ENCODE results near the gene BAZ2A.
"Not testable (repeated sequence)": the region's sequence is repeated elsewhere in the genome, so short reads cannot be mapped to it uniquely, and the experiment has no call there.

Gene BAZ2A

DNA sequence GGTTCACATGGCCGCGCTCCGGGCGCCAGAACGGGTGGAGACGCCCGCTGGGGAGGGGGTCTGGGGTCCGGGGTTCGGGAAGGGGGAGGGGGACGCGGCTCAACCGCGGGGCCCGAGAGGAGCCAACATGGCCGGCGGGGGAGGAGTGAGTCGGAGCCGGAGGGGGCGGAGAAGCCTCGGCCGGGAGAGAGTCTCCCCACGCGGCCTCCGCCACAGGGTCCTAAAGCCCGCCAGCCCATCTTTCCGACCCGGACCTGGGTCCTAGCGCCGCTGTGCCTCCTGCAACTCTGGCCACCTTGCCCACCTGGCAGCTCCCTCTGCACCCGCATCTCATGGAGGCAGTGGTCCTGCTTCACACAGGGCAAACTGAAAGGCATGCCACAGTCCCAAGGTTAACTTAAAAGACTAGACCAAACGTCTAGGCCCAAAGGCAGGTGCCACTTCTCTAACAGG lies at the start of gene BAZ2A:
TSS of gene BAZ2A (minus strand) at position 147 of the 453 bp plus-strand sequence. CDS start 12,796 bp downstream, outside the sequence.
- DNase-seq, result peak; percentile 91

DNA sequence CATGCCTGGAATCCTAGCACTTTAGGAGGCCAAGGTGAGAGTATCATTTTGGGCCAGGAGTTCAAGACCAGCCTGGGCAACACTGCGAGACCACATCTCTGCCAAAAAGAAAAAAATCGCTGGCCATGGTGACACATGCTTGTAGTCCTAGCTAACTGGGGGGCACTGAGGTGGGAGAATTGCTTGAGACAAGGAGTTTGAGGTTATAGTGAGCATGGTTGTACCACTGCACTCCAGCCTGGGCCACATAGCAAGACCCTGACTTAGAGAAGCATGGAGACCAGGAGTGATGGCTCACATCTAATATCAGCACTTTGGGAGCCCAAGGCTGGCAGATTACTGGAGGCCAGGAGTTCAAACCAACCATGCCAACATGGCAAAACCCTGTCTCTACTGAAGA lies 48.7 kb upstream of the BAZ2A start:
- peak; percentile 44 for DNase-seq

DNA sequence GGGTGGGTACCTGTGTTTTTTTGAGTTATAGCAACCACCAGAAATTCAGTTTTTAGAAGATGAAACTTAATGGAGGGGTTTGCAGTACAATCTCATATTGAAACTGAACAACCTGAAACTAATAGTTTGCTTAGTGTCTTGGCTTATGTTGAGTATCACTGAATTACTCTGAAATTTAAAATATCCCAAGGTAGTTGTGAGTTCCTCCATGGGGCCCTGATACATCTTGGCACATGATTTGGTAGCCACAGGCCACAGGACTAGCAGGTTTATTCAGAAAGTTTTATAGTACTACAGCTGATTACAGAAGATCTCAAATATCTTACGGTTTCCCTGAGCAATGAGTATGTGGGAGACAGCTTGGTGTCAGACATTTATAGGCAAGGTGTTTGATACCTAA lies 47.6 kb upstream of the BAZ2A start:
- peak; percentile 50 for DNase-seq

DNA sequence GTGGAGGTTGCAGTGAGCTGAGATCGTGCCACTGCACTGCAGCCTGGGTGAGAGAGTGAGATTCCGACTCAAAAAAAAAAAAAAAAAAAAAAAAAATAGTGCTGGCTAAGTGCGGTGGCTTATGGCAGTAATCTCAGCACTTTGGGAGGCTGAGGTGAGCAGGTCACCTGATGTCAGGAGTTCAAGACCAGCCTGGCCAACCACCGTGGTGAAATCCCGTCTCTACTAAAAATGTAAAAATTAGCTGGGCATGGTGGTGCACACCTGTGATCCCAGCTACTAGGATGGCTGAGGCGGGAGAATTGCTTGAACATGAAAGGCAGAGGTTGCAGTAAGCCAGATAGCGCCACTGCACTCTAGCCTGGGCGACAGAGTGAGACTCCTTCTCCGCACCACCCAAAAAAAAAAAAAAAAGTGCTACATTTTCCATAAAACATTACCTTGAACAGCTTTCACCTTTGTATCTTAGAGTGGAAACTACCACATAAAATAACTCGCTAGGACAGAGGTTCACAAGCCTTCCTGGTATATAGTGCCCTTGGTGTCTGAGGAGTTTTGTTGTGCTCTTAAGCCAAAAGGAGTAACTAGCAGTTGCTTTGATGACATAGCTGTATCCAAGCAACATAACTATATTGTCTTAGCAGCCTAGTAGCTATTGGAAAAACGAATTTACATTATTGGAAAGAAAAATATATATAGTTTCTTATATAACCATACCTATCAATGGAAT lies 46.9 kb upstream of the BAZ2A start:
- DNase-seq, result no peak

DNA sequence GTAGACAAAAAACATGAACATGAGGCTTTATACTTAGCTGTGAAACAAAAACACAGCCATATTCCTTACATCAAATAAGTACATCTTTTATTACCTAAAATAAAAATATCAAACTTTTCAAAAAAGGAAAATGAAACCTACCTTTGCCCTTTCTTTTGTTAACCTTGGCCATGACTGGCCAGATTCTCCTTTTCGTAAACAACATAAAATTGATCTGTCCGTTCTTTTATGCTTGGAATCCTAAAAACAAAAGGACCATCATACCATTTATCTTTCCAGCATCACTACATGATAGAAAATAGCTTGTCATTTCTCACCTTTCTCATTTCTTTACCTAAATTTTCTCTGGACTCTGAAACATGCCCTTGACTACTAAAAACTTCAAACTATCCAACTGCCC lies 41.5 kb upstream of the BAZ2A start:
- no peak for DNase-seq

DNA sequence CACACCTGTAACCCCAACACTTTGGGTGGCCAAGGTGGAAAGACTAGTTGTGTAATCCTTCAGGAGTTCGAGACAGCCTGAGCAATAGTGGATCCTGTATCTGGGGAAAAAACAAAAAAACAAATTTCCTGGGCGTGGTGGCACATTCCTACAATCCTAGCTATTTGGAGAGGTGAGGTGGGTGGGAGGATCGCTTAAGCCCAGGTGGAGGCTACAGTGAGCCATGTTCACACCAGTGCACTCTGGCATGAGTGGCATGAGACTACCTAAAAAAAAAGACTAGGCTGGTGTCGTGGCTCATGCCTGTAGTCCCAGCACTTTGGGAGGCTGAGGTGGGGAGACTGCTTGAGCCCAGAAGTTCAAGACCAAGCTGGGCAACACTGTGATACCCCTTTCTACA lies 40.7 kb upstream of the BAZ2A start:
- no peak for DNase-seq

DNA sequence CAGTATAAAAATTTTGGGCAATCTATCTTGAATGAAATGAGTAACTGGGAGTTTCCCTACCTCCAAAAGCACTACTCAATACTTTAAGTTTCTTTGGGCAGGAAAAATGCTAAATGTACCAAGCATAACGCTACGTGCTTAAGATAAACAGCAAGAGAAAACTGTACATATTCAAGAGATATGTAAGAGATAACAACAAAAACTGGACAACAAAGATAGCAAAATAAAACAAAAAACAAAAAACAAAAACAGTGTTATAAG lies 38.0 kb upstream of the BAZ2A start:
- DNase-seq, result no peak

DNA sequence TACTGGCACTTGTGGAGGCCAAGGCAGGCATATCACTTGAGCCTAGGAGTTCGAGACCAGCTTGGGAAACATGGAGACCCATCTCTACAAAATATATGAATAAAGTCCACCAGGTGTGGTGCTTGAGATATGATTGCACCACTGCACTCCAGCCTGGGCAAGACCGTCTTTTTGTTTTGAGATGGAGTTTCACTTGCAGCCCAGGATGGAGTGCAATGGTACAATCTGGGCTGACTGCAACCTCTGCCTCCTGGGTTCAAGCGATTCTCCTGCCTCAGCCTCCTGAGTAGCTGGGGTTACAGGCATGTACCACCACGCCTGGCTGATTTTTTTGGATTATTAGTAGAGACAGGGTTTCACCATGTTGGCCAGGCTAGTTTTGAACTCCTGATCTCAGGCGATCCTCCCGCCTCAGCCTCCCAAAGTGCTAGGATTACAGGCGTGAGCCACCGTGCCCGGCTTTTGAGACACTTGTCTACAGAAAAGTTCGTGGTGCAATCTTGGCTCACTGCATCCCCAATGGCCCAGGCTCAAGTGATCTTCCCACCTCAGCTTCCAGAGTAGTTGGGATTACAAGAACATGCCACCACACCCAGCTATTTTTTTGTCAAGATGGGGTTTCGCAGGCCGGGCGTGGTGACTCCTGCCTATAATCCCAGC lies 32.0 kb upstream of the BAZ2A start:
- DNase-seq, result no peak

DNA sequence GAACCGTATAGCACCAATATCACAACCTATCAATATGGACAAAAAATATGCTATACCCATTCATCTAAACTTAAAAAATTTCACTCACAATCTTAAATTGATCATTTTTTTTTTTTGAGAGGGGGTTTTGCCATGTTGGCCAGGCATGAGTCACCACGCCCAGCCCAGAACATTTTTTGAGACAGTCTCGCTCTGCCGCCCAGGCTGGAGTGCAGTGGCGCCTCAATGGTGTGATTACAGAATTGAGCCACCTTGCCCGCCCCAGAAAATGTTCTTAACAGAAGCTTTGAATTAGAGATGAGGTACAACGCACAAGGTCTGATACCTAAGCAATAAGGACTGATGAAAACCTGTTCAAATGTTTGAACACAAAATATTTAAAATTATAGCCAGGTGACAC lies 31.4 kb upstream of the BAZ2A start:
- DNase-seq, result no peak

DNA sequence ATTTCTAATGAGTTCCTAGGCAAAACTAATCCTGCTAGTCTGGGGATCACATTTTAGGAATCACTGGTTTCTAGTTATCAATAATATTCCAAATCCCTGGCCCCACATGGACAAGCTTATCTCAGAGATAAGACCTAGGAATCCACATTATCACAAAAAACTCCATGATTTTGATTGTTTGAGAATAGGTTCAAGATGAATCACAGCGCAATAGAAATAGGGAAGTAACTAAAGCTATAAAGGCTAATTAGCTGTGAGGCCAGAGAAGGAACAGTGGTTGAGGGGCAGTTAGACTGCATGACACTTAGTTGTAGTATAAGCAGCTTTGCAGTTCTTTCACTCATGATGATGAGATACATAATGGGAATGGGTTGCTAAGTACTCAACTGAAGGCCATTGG lies 28.8 kb upstream of the BAZ2A start:
- no peak for DNase-seq

DNA sequence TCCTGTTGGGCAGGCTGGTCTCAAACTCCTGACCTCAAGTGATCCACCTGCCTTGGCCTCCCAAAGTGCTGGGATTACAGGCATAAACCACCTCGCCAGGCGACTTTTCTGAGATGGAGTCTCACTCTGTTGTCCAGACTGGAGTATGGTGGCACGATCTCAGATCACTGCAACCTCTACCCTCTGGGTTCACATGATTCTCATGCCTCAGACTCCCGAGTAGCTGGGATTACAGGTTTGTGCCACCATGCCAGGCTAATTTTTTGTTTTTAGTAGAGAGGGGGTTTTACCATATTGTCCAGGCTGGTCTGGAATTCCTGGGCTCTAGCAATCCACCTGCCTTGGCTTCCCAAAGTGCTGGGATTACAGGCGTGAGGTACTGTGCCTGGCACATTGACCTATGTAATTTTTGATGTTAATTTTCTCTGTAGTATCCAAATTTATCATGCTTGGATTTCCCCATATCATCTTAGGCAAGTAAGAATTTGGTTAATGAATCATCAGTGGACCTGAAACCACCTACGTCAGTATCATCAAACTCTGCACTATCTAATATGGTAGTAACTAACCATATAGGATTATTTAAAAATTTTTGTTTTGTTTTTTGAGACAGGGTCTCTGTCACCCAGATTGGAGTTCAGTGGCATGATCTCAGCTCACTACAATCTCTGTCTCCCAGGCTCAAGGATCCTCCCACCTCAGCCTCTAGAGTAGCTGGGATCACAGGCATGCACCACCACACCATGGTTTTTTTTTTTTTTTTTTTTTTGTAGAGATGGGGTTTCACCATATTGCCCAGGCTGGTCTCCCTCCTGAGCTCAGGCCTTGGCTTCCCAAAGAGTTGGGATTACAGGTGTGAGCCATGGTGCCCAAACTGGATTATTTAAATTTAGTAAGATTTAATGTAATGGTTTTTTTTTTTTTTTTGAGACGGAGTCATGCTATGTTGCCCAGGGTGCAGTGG lies 27.6 kb upstream of the BAZ2A start:
- no peak for DNase-seq

DNA sequence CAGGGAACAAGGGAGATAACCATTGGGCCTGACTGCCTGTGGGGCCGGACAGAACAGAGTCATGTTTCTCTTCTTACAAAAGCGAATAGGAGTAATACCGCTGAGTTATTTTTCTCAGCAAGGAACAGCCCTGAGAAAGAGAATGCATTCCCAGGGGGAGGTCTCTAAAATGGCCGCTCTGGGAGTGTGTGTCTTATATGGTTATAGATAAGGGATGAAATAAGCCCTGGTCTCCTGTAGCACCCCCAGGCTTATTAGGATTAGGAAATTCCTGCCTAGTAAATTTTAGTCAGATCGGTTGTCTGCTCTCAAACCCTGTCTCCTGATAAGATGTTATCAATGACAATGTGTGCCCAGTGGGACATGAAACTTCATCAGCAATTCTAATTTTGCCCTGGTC lies 23.7 kb upstream of the BAZ2A start:
- not testable (repeated sequence) for DNase-seq

DNA sequence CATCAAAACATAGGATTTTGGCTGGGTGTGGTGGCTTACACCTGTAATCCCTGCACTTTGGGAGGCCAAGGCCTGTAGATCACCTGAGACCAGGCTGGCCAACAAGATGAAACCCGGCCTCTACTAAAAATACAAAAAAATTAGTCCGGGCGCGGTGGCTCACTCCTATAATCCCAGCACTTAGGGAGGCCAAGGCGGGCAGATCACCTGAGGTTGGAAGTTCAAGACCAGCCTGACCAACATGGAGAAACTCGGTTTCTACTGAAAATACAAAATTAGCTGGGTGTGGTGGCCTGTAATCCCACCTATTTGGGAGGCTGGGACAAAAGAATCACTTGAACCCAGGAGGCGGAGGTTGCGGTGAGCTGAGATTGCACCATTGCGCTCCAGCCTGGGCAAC lies 17.9 kb upstream of the BAZ2A start:
- DNase-seq, result not testable (repeated sequence)

DNA sequence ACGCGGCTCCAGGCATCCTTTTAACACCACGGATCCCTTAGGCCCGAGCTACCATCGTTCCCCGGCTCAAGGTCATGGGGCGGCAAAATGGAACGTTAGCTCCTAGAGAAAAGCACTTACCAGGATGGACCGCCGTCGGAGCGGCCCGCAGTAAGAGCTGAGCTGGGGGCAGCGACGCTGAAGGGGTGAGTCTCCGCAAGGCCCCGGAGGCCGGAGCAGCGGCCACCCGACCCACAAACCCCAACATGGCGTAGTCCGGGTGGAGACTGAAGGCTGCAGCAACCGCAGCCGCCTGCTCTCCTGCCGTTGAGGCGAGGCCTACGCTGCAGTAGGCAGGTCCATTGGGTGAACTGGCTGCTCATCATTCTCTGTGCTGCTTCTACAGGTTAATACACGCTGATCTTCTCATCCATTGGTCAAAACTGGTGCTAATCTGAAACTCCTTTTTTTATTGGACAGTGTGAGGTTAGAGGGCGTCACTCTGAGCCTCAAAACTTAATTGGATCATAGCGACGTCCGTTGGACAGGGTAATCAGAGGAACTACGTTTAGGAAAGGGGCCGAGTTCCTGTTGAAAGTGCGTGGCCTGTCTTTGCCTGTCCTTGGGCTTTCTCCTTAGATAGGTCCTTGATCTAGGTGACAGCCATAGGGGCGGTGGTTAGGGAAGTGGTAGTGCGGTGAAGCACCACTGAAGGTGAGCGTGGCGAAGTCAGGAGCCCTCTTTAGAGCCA lies 15.8 kb upstream of the BAZ2A start, which contains the start of gene ATP5F1B:
TSS of gene ATP5F1B (minus strand) at position 268 of the 730 bp plus-strand sequence. CDS start at position 247, 21 bp downstream.
- peak; percentile 90 for DNase-seq

DNA sequence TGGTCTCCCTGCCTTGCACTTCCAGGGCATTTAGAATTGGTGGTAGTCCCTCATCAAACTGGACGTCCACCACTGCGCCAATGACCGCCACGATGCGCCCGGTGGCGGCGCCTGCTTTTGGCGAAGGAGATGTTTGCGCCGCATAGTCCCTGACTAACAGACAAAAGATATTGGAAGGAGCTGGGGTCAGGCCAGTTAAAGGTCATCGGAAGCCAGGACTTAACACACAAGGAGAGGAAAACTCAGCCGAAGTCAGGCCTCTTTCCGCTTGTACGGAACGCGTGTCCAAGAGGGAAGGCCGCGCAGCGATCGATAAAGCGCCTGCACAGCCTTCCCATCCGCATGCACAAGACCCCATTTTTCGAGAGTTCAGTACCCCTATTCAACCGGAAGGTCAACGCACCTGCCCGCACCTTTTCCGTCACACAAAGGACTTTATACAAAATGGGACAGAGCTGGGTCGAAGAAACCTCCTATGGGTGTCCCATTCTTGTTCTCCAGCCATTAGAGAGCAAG lies 15.1 kb upstream of the BAZ2A start:
- no peak for DNase-seq

DNA sequence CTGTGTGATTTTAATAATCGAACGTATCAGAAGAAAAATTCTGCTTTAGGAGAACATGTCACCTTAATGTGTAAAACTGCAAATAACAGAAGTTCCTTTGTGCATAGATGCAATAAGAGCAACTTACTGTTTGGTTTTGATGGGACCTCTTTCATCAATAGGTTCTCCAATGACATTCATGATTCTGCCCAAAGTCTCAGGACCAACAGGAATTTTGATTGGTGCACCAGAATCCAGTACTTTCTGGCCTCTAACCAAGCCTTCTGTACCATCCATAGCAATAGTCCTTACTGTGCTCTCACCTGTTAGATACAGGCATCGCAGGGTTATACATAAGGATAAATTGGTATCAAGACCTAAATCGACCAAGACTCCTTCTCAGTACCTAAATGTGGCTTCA lies 14.5 kb upstream of the BAZ2A start:
- no peak for DNase-seq

DNA sequence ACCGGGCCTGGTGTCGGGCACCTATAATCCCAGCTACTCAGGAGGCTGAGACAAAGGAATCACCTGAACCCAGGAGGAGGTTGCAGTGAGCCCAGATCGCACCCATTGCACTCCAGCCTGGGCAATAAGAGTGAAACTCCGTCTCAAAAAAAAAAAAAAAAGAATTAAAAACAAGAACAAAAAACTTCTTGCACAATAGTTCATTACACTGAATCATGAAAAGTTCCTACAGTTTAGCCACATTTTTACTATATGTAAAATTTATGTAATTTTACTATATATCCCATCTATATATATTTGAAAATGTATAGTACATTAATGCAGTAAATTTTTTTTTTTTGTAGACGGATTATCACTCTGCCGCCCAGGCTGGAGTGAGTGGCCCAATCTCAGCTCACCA lies 11.1 kb upstream of the BAZ2A start:
- DNase-seq, result no peak

DNA sequence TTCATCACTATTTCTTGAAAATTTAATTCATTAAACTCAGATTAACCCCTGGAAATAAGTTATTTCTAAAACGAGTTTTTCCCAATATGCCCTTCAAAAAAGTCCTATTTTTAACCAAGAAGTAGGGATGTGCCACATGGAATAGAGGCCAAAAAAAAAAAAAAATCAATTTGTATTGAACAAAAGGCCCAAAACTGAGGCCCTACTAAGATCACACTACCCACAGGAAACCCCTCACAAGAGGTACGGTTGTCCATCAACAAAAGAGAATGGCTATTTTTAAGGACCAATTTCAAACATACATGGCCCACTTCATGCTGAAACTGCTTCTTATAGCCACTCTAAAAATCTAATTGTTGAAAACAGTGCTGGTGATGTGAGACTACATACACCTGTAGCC lies 7.5 kb upstream of the BAZ2A start:
- no peak for DNase-seq

DNA sequence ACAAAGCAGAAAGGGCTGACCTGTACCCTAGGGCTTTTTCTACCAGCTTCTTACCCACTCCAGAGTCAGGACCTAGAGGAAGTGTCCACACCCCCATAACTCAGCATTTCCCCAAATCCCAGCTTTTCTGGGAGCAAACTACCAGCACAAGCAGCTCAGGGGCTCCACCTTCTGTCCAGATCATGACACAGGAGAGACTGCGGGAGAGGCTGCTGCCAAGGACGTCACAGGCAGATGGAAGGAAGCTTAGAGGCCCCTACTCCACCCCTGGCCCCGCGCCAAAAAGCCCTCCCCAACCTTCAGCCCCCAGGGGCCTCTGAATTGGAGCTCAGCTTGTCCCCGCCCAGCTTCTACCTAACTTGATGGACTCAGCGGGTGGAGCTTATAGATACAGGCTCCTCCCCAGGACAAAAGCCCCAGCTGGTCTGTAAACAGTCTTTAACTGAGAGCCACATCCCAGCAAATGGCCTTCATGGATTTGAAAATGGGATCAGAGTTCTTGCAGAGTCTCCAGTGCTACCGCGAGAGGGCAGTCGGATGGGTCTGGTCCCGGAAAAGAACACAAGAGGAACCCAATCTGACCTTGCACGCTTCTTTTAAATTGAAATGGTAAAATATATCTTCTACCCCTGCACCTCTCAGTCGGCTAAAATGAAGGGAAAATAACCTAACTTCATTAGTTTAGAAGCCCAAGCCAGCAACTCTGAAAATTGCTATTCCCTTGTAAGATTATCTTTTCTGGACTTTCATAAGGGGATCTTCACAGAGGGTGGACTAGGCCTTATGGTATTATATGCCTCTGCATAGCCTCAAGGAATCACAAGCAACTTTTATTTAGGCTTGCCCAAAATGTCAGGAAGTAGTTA lies 6.8 kb upstream of the BAZ2A start:
- peak; percentile 92 for DNase-seq

DNA sequence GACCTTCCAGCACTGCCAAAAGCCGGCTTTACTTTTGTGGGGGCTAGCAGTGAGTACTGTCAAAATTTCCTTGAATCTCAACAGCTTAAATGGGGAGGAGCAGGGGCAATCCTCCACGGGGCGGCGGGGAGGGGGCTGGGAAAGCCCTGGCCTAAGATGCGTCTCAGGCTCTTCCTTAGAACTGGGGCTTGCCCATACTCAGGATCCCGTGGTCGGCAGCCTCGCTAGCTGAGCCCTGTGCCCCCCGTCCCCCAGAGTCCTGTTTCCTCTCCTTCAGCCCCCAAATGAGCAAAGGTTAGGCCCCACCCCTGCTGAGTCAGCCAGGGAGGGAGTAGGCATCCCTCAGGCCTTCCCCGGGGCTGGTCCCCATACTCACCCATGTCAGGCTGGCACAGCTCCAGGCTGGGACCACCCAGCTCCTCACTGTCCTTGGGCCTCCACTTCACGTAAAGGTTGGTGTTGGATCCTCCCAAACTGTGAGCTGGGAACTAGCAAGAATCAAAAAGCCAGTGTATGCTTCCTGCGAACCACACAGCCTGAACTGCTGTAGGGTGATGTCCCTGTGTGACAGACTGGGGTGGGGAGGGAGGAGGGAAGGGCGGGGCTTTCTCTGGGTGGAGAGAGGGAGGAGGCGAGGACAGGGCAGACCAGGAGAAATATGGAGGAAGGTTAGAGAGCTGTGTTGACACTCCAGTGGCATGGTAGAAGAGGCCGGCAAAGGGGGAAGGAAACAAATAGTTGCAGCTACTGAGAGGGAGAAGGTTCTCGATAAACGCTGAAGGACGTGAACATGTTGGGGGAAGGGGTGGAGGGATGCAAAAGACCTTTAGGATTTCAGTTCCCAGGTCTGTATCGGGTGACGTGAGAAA lies 5.9 kb upstream of the BAZ2A start:
- DNase-seq, result peak; percentile 92

Data from activated CD8-positive, alpha-beta memory T cell treated with anti-CD3 and anti-CD28 coated beads for 24 hours (primary cell).